ENCODE results near the gene GPATCH8. TPM values are rescaled to one million over a fixed set of nuclear protein-coding genes. Genes with fewer than 3 reads are reported as not detected.
"Not testable (repeated sequence)": the region's sequence is repeated elsewhere in the genome, so short reads cannot be mapped to it uniquely, and the experiment has no call there.

GPATCH8 gene
- total RNA-seq, 1 donor from 2014 or later = 64.5 TPM

GRCh38 chr17:44396946-44397345, 106.3 kb downstream of the GPATCH8 start:
- Mint-ChIP-seq H3K9me3 (no peaks in the 10 kb centered on the region), H3K27ac (no peak overlapping the region), H3K4me3 (no peak overlapping the region), H3K27me3 (no peaks in the 10 kb centered on the region), H3K36me3 (ENCODE audit: low read depth) (peaks cover 49% of the 10 kb centered on the region), H3K4me1 (peaks cover 3% of the 10 kb centered on the region)
- ChIA-PET CTCF (no interaction called here), POLR2A (no interaction called here)
- DNase-seq = no peak
- TF ChIP-seq CTCF (IDR thresholded peaks at IDR 0.05) = no peak
- intact Hi-C loops (cut with micrococcal nuclease) = no loop called here
- ATAC-seq (ENCODE audit: low read depth) = no peak

GRCh38 chr17:44394833-44395232, 108.4 kb downstream of the GPATCH8 start:
- Mint-ChIP-seq H3K9me3 (no peaks in the 10 kb centered on the region), H3K4me3 (no peak overlapping the region), H3K4me1 (peaks cover 6% of the 10 kb centered on the region), H3K27me3 (peaks cover 1% of the 10 kb centered on the region), H3K27ac (no peak overlapping the region), H3K36me3 (ENCODE audit: low read depth) (peaks cover 32% of the 10 kb centered on the region)
- POLR2A ChIA-PET = no interaction called here
- intact Hi-C loops (cut with micrococcal nuclease) = no loop called here
- TF ChIP-seq CTCF (IDR thresholded peaks at IDR 0.05) = no peak
- CTCF ChIA-PET = no interaction called here
- ATAC-seq (ENCODE audit: low read depth) = no peak
- DNase-seq = no peak

GRCh38 chr17:44394112-44394511, 109.1 kb downstream of the GPATCH8 start:
- H3K9me3 Mint-ChIP-seq; ATAC-seq (ENCODE audit: low read depth); POLR2A ChIA-PET; H3K4me3 Mint-ChIP-seq; DNase-seq; CTCF ChIA-PET; H3K27ac Mint-ChIP-seq; intact Hi-C loops (cut with micrococcal nuclease); H3K27me3 Mint-ChIP-seq: not testable (repeated sequence)
- Mint-ChIP-seq H3K36me3 (ENCODE audit: low read depth) (peaks cover 25% of the 10 kb centered on the region), H3K4me1 (peaks cover 12% of the 10 kb centered on the region)

- CTCF ChIA-PET = interaction anchor here (1.4 kb wide), 1 partner anchor 14 kb away, joined by 3 read pairs; no protein-coding TSS in a partner anchor
- Mint-ChIP-seq H3K27ac (no peak overlapping the region), H3K36me3 (ENCODE audit: low read depth) (no peaks in the 10 kb centered on the region), H3K4me3 (no peak overlapping the region), H3K27me3 (peaks cover 15% of the 10 kb centered on the region), H3K4me1 (peaks cover 17% of the 10 kb centered on the region), H3K9me3 (no peaks in the 10 kb centered on the region)
- intact Hi-C loops (cut with micrococcal nuclease) = no loop called here
- POLR2A ChIA-PET = no interaction called here
- TF ChIP-seq CTCF (IDR thresholded peaks at IDR 0.05) = no peak
- ATAC-seq (ENCODE audit: low read depth) (no peak), DNase-seq (no peak)
Measured at GRCh38 chr17:44390250-44390870, 112.8 kb downstream of the GPATCH8 start.

- POLR2A ChIA-PET = no interaction called here
- no peak for DNase-seq
- intact Hi-C loops (cut with micrococcal nuclease) = no loop called here
- Mint-ChIP-seq H3K27ac (no peak overlapping the region), H3K9me3 (no peaks in the 10 kb centered on the region), H3K36me3 (ENCODE audit: low read depth) (no peaks in the 10 kb centered on the region), H3K4me3 (no peak overlapping the region), H3K27me3 (peaks cover 17% of the 10 kb centered on the region), H3K4me1 (peaks cover 21% of the 10 kb centered on the region)
- no peak for ATAC-seq (ENCODE audit: low read depth)
- TF ChIP-seq CTCF (IDR thresholded peaks at IDR 0.05) = no peak
- CTCF ChIA-PET = interaction anchor here (1.2 kb wide), 1 partner anchor 26 kb away, joined by 3 read pairs; the partner anchor contains the start of gene FAM171A2
Measured at GRCh38 chr17:44389723-44390202, 113.4 kb downstream of the GPATCH8 start.

All from activated B cell treated with CpG ODN at 0.5 μM for 24 hours (primary cell).